ENCODE measurements around the gene CAMSAP1.

- TF ChIP-seq EP300 (IDR thresholded peaks at IDR 0.05; ENCODE audit: borderline replicate concordance in 1 of 2, control insufficient read depth in 1 of 2, low read depth in 2 of 2, low read length in 2 of 2) (no peak), KDM1A (IDR thresholded peaks at IDR 0.05; ENCODE audit: borderline replicate concordance) (no peak), GABPA (IDR thresholded peaks at IDR 0.05; ENCODE audit: low read depth) (no peak), SKIL (IDR thresholded peaks at IDR 0.05; ENCODE audit: low read depth, poor library complexity, severe bottlenecking) (no peak), NKRF (conservative IDR thresholded peaks at IDR 0.05) (no peak), ESRRA (IDR thresholded peaks at IDR 0.05; ENCODE audit: low read length) (no peak), CTCF (IDR thresholded peaks at IDR 0.05 in 2 of 3, conservative IDR thresholded peaks at IDR 0.05 in 1 of 3; ENCODE audit: control insufficient read depth in 2 of 3, extremely low read depth in 1 of 3, insufficient read depth in 1 of 3, low read depth in 3 of 3, low read length in 3 of 3) (no peak), KAT2A (conservative IDR thresholded peaks at IDR 0.05; ENCODE audit: control insufficient read depth, low read depth, low read length) (no peak), SMC3 (IDR thresholded peaks at IDR 0.05; ENCODE audit: borderline replicate concordance, low read length) (no peak), E2F8 (IDR thresholded peaks at IDR 0.05; ENCODE audit: low read depth, partially characterized antibody) (no peak), YY1 (IDR thresholded peaks at IDR 0.05; ENCODE audit: low read depth, low read length) (no peak), POLR2A (IDR thresholded peaks at IDR 0.05; ENCODE audit: low read depth, low read length) (no peak)
Measured at GRCh38 chr9:135941288-135941995, 34.1 kb upstream of the CAMSAP1 start.
